D721Med (cell line): Measurements from ENCODE around the gene MVD.
A peak's percentile ranks its signal among the peaks of the same experiment; 100 is the strongest.

Source experiments
- DNase-seq: peaks from one replicate; pipeline ENCODE4 v3.0.0; 2011; ENCODE audit warnings: low spot score; ENCODE audit not compliant: insufficient read length
- FAIRE-seq: peaks from 2 replicates; lab custom pipeline; 2011; peaks lifted over from hg19 to GRCh38; lab: Jason Lieb, UNC
- CTCF ChIP-seq: IDR thresholded peaks from 2 replicates; pipeline ENCODE4 v1.5.1; 2012; ENCODE audit warnings: mild to moderate bottlenecking, control low read depth; ENCODE audit not compliant: insufficient read depth; ENCODE audit errors: missing control alignments

The MVD gene

DNA sequence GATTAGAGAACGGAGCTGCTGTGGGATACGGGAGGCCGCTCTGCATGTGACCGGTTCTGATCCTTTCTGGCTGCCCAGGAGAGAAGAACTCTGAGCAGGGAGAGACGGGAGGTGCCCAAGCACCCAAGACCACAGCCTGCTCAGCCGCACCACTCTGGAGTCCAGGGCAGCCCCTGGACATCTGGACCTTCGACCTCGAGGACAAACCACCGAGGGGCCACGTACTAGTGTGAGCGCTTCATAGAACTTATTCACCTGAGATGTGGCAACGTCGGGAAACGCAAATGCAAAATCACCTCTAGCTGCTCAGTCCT lies 37.4 kb upstream of the MVD start:
- TF ChIP-seq CTCF = no peak
- DNase-seq = no peak
- FAIRE-seq = no peak

DNA sequence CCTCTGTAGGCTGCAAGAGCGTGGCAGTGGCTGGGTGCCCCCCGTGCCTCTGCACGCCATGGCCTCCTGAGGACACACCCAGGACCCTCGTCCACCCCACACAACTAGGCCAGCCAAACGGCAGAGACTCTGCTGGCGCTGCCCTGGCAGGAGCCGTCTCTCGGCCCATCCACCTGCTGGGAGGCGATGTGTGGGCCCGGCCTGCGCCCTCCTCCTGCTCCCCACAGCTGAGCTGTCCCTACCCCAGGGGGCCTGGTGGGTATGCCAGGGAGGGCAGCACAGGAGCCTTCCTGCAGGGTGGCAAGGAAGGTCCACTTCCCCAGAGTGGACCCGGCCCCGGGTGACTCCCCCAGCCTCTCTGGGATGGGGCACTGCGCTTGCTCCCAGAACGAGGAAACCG lies 36.3 kb upstream of the MVD start:
- TF ChIP-seq CTCF = no peak
- no peak for DNase-seq
- no peak for FAIRE-seq

DNA sequence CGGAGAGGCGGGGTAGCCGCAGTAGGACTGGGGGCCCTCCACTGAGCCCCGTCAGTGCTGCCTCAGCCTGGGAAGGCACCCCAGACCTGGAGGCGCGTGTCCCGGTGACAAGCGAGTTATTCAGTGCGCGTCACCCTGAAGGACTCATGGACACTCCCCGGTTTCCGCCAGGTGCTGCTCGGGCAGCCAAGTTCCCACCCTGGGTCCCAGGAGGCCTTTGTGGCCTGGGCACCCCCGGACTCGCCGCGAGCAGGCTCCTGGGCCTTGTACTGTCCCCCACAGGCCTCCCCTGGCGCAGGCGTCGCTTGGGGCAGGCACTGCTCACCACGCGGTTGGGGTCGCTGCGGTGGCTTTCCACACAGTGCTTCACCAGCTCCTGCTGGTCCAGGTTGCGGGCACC lies 35.8 kb upstream of the MVD start:
- DNase-seq (no peak), FAIRE-seq (no peak)
- TF ChIP-seq CTCF = no peak

- TF ChIP-seq CTCF = peak; percentile 26
- DNase-seq (peak; percentile 34), FAIRE-seq (no peak)
Observed at GRCh38 chr16:88697831-88698615, 35.1 kb upstream of the MVD start.

DNA sequence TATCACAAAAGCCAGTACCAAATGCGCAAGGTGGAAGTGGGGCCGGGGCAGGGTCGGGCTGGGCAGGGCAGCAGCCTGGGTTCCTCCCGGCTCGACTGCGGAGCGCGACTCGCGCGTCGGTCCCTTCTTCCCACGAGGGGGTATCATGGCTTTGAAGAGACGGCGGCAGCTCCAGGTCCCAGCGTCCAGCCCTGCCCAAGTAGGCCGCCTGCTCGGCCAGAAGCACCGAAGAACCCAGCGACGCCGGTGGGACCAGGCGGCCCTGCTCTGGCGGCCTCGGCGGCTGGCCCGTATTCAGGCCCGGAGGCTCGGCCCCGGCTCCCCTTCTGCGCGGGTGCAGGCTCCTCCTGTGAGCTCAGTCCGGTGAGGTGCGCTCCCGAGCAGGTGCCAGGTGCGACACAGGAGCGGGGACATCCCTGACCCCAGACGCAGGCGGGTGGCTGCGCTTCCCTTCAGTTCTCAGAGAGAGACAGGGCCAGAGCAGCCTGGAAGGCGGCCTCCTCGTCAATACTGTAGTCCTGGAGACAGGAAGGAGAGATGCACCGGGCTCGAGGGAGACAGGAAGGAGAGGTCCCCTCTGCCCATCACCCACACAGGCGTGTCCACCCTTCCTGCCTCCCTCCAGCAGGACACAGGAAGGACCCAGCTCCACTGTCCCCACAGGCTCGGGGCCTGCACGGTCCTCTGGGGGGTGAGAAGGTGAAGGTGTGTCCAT lies 34.4 kb upstream of the MVD start:
- TF ChIP-seq CTCF = no peak
- FAIRE-seq = no peak
- DNase-seq = no peak

DNA sequence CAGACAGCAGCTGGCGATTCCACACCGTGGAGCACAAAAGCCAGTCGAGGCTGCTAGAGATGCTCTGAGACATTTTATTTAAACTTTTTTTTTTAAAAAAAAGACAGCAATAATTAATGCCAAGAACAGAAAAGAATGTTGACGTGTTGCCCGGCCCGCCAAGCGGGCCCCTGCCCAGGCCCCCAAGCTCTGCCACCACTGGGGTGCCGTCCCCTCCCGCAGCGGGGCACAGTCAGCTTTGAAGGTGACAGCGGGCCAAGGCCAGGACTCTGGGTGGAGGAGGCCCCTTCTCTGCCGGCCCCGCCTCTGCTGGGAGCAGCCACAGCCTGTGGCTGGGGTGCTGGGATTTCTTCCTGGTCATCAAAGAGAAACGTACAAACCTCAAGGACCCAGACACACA lies 33.5 kb upstream of the MVD start:
- FAIRE-seq = no peak
- TF ChIP-seq CTCF = no peak
- DNase-seq = no peak

DNA sequence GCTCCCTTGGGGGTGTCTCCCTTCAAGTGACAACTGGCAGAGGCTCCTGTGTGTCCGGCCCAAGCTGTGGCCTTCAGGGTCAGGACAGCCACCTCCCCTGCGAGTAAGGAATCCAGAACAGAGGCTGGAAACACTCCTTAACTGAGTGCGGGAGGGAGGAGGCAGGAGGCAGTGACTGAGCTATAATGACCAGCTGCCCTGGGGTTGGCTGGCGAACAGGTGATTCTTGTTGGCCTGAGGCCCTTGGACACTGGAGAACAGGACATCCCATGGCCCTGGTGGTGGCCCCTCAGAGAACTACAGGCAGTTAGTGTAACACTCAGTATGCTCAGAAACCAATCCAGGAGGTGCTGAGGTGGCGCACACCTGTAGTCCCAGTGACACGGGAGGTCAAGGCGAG lies 32.9 kb upstream of the MVD start:
- DNase-seq (no peak), FAIRE-seq (no peak)
- no peak for TF ChIP-seq CTCF
